ENCODE measurements around the gene DENND4B.

- TF ChIP-seq POLR2AphosphoS5 (IDR thresholded peaks at IDR 0.05; ENCODE audit: low read depth, low read length) (no peak), NRF1 (IDR thresholded peaks at IDR 0.05; ENCODE audit: low read depth, low read length) (no peak), REST (IDR thresholded peaks at IDR 0.05; ENCODE audit: low read depth, low read length) (no peak), PBX3 (IDR thresholded peaks at IDR 0.05) (no peak), CHD2 (IDR thresholded peaks at IDR 0.05; ENCODE audit: low read length, partially characterized antibody) (no peak), TAF1 (IDR thresholded peaks at IDR 0.05; ENCODE audit: borderline replicate concordance, low read depth, low read length) (no peak), MXI1 (IDR thresholded peaks at IDR 0.05; ENCODE audit: low read depth, low read length) (no peak), RAD21 (IDR thresholded peaks at IDR 0.05; ENCODE audit: low read length) (no peak), EP300 (IDR thresholded peaks at IDR 0.05; ENCODE audit: borderline replicate concordance in 1 of 2, low read depth in 1 of 2, low read length in 1 of 2) (no peak)
- TF ChIP-seq, protein P1, sequence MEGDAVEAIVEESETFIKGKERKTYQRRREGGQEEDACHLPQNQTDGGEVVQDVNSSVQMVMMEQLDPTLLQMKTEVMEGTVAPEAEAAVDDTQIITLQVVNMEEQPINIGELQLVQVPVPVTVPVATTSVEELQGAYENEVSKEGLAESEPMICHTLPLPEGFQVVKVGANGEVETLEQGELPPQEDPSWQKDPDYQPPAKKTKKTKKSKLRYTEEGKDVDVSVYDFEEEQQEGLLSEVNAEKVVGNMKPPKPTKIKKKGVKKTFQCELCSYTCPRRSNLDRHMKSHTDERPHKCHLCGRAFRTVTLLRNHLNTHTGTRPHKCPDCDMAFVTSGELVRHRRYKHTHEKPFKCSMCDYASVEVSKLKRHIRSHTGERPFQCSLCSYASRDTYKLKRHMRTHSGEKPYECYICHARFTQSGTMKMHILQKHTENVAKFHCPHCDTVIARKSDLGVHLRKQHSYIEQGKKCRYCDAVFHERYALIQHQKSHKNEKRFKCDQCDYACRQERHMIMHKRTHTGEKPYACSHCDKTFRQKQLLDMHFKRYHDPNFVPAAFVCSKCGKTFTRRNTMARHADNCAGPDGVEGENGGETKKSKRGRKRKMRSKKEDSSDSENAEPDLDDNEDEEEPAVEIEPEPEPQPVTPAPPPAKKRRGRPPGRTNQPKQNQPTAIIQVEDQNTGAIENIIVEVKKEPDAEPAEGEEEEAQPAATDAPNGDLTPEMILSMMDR (IDR thresholded peaks at IDR 0.05), result no peak
- TF ChIP-seq, protein P2, sequence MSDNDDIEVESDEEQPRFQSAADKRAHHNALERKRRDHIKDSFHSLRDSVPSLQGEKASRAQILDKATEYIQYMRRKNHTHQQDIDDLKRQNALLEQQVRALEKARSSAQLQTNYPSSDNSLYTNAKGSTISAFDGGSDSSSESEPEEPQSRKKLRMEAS (IDR thresholded peaks at IDR 0.05; ENCODE audit: low read depth), result no peak
- TF ChIP-seq, protein P3, sequence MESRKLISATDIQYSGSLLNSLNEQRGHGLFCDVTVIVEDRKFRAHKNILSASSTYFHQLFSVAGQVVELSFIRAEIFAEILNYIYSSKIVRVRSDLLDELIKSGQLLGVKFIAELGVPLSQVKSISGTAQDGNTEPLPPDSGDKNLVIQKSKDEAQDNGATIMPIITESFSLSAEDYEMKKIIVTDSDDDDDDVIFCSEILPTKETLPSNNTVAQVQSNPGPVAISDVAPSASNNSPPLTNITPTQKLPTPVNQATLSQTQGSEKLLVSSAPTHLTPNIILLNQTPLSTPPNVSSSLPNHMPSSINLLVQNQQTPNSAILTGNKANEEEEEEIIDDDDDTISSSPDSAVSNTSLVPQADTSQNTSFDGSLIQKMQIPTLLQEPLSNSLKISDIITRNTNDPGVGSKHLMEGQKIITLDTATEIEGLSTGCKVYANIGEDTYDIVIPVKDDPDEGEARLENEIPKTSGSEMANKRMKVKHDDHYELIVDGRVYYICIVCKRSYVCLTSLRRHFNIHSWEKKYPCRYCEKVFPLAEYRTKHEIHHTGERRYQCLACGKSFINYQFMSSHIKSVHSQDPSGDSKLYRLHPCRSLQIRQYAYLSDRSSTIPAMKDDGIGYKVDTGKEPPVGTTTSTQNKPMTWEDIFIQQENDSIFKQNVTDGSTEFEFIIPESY (IDR thresholded peaks at IDR 0.05; ENCODE audit: borderline replicate concordance, low read depth), result no peak
Observed at GRCh38 chr1:153882296-153882912, 64.1 kb downstream of the DENND4B start.

All from SK-N-SH (cell line).